SHP77 treated with DMSO at 0.1 percent for 48 hours (cell line): Measurements from ENCODE around the gene PSMB2.
"Not testable (repeated sequence)": the region's sequence is repeated elsewhere in the genome, so short reads cannot be mapped to it uniquely, and the experiment has no call there.

Source experiments
- DNase-seq: peaks from one replicate; lab custom pipeline; 2025; lab: John Stamatoyannopoulos, UW

PSMB2 gene

GRCh38 chr1:35592991-35593769 is 48.1 kb downstream of the PSMB2 start:
- no peak for DNase-seq

GRCh38 chr1:35591211-35591610 is 50.1 kb downstream of the PSMB2 start:
- no peak for DNase-seq

- DNase-seq = no peak
These were observed 50.8 kb downstream of the PSMB2 start for GRCh38 chr1:35590476-35591040.

GRCh38 chr1:35589516-35590427 is 51.6 kb downstream of the PSMB2 start:
- DNase-seq = no peak

- no peak for DNase-seq
These were observed 53.0 kb downstream of the PSMB2 start for GRCh38 chr1:35588197-35588910.

GRCh38 chr1:35587736-35588135 is 53.6 kb downstream of the PSMB2 start:
- no peak for DNase-seq

- no peak for DNase-seq
These were observed 54.5 kb downstream of the PSMB2 start for GRCh38 chr1:35586808-35587207.

- DNase-seq = not testable (repeated sequence)
These were observed 55.5 kb downstream of the PSMB2 start for GRCh38 chr1:35585805-35586204.

- DNase-seq = no peak
These were observed 56.0 kb downstream of the PSMB2 start for GRCh38 chr1:35585281-35585680.

- DNase-seq = not testable (repeated sequence)
These were observed 59.7 kb downstream of the PSMB2 start for GRCh38 chr1:35581621-35582020.

GRCh38 chr1:35580949-35581388 is 60.4 kb downstream of the PSMB2 start:
- no peak for DNase-seq

- DNase-seq = no peak
These were observed 64.0 kb downstream of the PSMB2 start for GRCh38 chr1:35577071-35577998.

- DNase-seq = not testable (repeated sequence)
These were observed 64.6 kb downstream of the PSMB2 start for GRCh38 chr1:35576766-35577070.

GRCh38 chr1:35576061-35576765 is 65.1 kb downstream of the PSMB2 start:
- DNase-seq = no peak

GRCh38 chr1:35575416-35575958 is 65.8 kb downstream of the PSMB2 start:
- no peak for DNase-seq

GRCh38 chr1:35574655-35575415 is 66.5 kb downstream of the PSMB2 start:
- DNase-seq = no peak

- no peak for DNase-seq
These were observed 67.1 kb downstream of the PSMB2 start for GRCh38 chr1:35574125-35574654.

- no peak for DNase-seq
These were observed 67.9 kb downstream of the PSMB2 start, which contains the start of gene TFAP2E for GRCh38 chr1:35573198-35574124. Gene TFAP2E, plus strand, starts transcription at chr1:35573314. Its CDS starts 264 bp downstream, at chr1:35573578.
